Inferior parietal cortex (tissue), 1 donor: Measurements from ENCODE around the gene ADGRB2.

ENCODE experiments used
- DNase-seq: peaks from one replicate; pipeline ENCODE4 v3.0.0-alpha.2; 2016; ENCODE audit errors: extremely low spot score

ADGRB2 gene

GRCh38 chr1:31702836-31703404, 61.2 kb downstream of the ADGRB2 start:
- no peak for DNase-seq

- peak; percentile 86 for DNase-seq
Measured at GRCh38 chr1:31701091-31701736, 62.9 kb downstream of the ADGRB2 start.

GRCh38 chr1:31700468-31701090, 63.6 kb downstream of the ADGRB2 start:
- DNase-seq = no peak

GRCh38 chr1:31699341-31699891, 64.7 kb downstream of the ADGRB2 start:
- DNase-seq = no peak

- no peak for DNase-seq
Measured at GRCh38 chr1:31697369-31697984, 66.7 kb downstream of the ADGRB2 start.

GRCh38 chr1:31696242-31696641, 67.9 kb downstream of the ADGRB2 start:
- DNase-seq = peak; percentile 92

- DNase-seq = no peak
Measured at GRCh38 chr1:31695327-31695726, 68.8 kb downstream of the ADGRB2 start.

- DNase-seq = peak; percentile 79
Measured at GRCh38 chr1:31694964-31695313, 69.2 kb downstream of the ADGRB2 start.

- DNase-seq = no peak
Measured at GRCh38 chr1:31694069-31694963, 69.8 kb downstream of the ADGRB2 start.

GRCh38 chr1:31693231-31693630, 70.9 kb downstream of the ADGRB2 start:
- DNase-seq = no peak

GRCh38 chr1:31691951-31692350, 72.2 kb downstream of the ADGRB2 start:
- no peak for DNase-seq

GRCh38 chr1:31691446-31691845, 72.7 kb downstream of the ADGRB2 start:
- DNase-seq = no peak

- no peak for DNase-seq
Measured at GRCh38 chr1:31690921-31691320, 73.2 kb downstream of the ADGRB2 start.

GRCh38 chr1:31689854-31690253, 74.3 kb downstream of the ADGRB2 start:
- no peak for DNase-seq

- no peak for DNase-seq
Measured at GRCh38 chr1:31689379-31689778, 74.8 kb downstream of the ADGRB2 start.

GRCh38 chr1:31688233-31688918, 75.8 kb downstream of the ADGRB2 start:
- DNase-seq = no peak

- DNase-seq = no peak
Measured at GRCh38 chr1:31687601-31688000, 76.5 kb downstream of the ADGRB2 start.

- DNase-seq = no peak
Measured at GRCh38 chr1:31685795-31686194, 78.3 kb downstream of the ADGRB2 start.

GRCh38 chr1:31683997-31684396, 80.1 kb downstream of the ADGRB2 start:
- DNase-seq = no peak

GRCh38 chr1:31681415-31681814, 82.7 kb downstream of the ADGRB2 start:
- no peak for DNase-seq

- DNase-seq = no peak
Measured at GRCh38 chr1:31679676-31680230, 84.4 kb downstream of the ADGRB2 start.
